Neural cell (in vitro differentiated cells): ENCODE results near the gene IVNS1ABP.

Source experiments
- CTCF ChIP-seq: fragments of 450-650 bp; IDR thresholded peaks from 2 replicates; pipeline ENCODE4 v1.5.1; 2014; ENCODE audit warnings: antibody characterized with exemption, mild to moderate bottlenecking, moderate library complexity; ENCODE audit not compliant: poor library complexity, severe bottlenecking
- POLR2AphosphoS5 ChIP-seq: IDR thresholded peaks from 2 replicates; pipeline ENCODE4 v1.6.1; 2012
- REST ChIP-seq: IDR thresholded peaks from 2 replicates; pipeline ENCODE4 v1.6.1; 2012; ENCODE audit warnings: borderline replicate concordance

GRCh38 chr1:185257950-185258208 is 59.2 kb downstream of the IVNS1ABP start:
- TF ChIP-seq CTCF, result no peak
- TF ChIP-seq REST, result no peak
- no peak for TF ChIP-seq POLR2AphosphoS5
